GM21390 (cell line): ENCODE results near the gene GABRA1.

ENCODE experiments used
- ATAC-seq: cut with Tn5 transposase; IDR thresholded peaks from one replicate; pipeline ENCODE4 v1.9.1; 2021; ENCODE audit not compliant: unreplicated experiment

Gene GABRA1

DNA sequence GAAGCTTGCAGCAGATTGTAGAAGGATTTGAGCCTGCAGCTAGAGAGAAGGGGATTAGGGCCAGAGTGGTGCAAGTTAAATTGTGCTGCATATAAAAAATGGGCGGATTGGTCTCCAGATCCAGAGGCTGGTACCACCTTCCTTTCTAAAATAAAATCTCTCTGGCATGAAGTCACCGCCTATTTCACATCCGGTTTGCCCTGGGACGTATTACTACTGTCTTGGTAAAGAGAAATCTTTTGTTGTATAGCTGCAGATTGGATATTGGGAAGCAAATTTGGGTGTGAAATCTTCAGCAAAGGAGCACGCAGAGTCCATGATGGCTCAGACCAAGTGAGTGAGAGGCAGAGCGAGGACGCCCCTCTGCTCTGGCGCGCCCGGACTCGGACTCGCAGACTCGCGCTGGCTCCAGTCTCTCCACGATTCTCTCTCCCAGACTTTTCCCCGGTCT, at the start of gene GABRA1:
TSS of gene GABRA1 (plus strand) at position 180 of the 451 bp plus-strand sequence. CDS start 2,691 bp downstream, outside the sequence.
- ATAC-seq: no peak

GRCh38 chr5:161799316-161799715, 48.6 kb upstream of the GABRA1 start:
- no peak for ATAC-seq

GRCh38 chr5:161804263-161804662, 43.7 kb upstream of the GABRA1 start:
- ATAC-seq: no peak

- no peak for ATAC-seq
Observed at GRCh38 chr5:161846746-161847145, 1.2 kb upstream of the GABRA1 start.

DNA sequence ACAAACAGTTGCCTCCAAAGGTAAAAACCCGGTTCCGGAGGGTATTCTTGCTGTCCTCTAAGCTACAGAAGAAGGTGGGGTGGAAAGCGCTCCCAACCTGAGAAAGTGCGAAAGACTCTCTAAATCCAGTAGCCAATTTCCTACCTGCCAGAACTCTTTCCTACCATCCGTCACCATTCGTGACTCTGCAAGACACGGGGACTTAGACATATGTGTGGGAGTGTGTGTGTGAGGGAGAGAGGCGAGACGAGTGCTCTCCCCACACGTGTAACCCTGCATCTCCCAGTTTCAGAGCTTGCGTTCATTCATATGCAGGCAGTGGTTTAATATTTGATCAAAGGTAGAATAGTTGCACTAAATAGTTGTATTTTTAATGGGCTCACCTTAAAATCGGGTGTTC, 473 bp upstream of the GABRA1 start:
- no peak for ATAC-seq

GRCh38 chr5:161850491-161850890, 2.6 kb downstream of the GABRA1 start:
- ATAC-seq: no peak

GRCh38 chr5:161851691-161852299, 3.9 kb downstream of the GABRA1 start:
- ATAC-seq: no peak

DNA sequence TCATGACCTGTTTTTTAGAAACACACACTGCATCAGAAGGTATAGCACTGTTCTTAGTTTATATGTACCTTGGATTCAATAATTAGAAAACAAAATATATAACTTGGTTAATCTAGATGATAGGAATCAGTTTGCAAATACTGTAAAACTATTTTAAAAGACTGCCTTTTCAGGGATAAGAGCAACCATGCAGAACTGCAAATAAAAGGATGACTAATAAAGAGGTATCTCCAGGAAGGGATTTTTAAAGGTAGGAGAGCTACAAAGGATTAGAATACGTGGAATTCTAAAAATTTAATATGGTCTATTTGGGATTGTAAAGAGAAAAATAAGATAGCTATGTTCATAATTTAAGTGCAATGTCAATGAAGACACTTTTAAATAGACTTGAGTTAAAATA, 9.4 kb downstream of the GABRA1 start:
- no peak for ATAC-seq

GRCh38 chr5:161863259-161863658, 15.3 kb downstream of the GABRA1 start:
- no peak for ATAC-seq

- ATAC-seq: no peak
Observed at GRCh38 chr5:161863811-161864210, 15.9 kb downstream of the GABRA1 start.

DNA sequence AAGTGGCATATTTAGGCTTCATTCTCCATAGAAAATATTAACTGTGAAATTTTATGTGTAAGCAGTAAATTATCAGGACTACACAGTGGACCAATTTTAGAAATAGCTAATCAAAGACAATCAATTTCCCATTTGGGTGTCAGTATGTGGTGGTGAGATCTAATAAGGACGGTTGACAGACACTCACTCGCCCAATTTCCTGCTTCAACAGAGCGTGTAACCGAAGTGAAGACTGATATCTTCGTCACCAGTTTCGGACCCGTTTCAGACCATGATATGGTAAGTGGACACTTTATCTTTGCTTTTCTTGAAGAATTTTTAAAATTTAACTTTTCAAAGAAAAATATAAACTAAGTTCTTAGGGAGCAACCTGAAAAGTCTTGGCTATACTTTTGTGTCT, 17.6 kb downstream of the GABRA1 start:
- ATAC-seq: no peak

- no peak for ATAC-seq
Observed at GRCh38 chr5:161889971-161890370, 42.1 kb downstream of the GABRA1 start.

- no peak for ATAC-seq
Observed at GRCh38 chr5:161895514-161895913, 47.6 kb downstream of the GABRA1 start.

- no peak for ATAC-seq
Observed at GRCh38 chr5:161897033-161897432, 49.1 kb downstream of the GABRA1 start.

GRCh38 chr5:161899590-161899989, 51.7 kb downstream of the GABRA1 start:
- ATAC-seq: no peak

DNA sequence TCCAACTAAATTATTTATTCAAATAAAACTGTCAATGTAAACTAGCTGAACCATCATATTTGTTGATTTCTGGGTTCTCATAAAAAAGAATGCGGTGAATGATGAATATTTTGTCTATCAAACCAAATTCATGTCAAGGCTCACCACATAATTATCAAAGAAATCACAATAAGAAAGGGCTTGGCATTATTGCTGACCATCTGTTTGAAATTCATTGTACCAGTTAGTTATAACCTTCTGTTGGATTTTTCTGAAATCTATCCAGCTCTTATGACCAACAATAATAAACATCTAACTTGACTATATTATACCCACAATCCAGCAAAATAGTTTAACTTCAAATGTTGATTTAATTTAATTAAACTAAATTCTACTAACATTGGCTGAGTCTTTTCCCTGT, 53.1 kb downstream of the GABRA1 start:
- ATAC-seq: no peak

- no peak for ATAC-seq
Observed at GRCh38 chr5:161921781-161922180, 73.9 kb downstream of the GABRA1 start.

DNA sequence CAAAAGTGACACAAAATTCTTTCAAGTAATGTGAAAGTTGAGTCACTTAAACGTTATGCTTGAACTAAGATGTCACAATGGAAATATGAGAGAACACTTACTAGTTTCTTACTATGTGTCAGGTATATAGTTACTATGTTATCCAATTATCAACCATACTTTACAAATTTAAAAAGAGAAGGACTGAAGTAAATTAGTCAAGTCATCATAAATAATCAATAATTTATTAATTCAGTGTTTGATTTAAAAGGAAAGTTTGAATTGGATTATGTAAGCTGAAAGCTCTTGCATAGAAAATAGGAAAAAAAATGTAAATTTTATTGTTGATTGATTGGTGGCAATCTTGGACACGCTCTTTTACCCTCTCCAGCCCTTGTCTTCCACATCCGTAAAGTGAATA, 76.3 kb downstream of the GABRA1 start:
- no peak for ATAC-seq

DNA sequence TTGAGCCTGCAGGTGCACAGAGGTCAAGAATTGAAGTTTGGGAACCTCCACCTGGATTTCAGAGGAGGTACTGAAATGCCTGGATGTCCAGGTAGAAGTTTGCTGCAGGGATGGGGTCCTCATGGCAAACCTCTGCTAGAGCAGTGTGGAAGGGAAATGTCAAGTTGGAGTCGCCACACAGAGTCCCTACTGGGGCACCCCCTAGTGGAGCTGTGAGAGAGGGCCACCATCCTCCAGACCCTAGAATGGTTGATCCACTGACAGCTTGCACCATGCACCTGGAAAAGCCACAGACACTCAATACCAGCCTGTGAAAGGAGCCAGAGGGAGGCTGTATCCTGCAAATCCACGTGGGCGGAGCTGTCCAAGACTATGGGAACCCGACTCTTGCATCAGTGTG, 78.0 kb downstream of the GABRA1 start:
- no peak for ATAC-seq

GRCh38 chr5:161934486-161934885, 86.6 kb downstream of the GABRA1 start:
- ATAC-seq: no peak

GRCh38 chr5:161944974-161945373, 97.1 kb downstream of the GABRA1 start:
- ATAC-seq: no peak

- ATAC-seq: no peak
Observed at GRCh38 chr5:161946911-161947310, 99.0 kb downstream of the GABRA1 start.
